PC-3 (cell line): ENCODE results near the gene CHRM2. TPM values are rescaled to one million over a fixed set of nuclear protein-coding genes. Genes with fewer than 3 reads are reported as not detected.

Experiments
- ATAC-seq: fragments of 200-7000 bp; cut with Tn5 transposase; 2 replicates; pipeline ENCODE4 v1.9.1; 2020; ENCODE audit warnings: mild to moderate bottlenecking, moderate library complexity
- BruUV-seq: library from RNA; stranded (reverse); fragments of 400-500 nt; replicated peaks from 2 replicates; lab custom pipeline; 2021; lab: Mats Ljungman, UMichigan
- CTCF ChIA-PET: fragments of 300-600 bp; sonication (Branson Sonifier 250); formaldehyde crosslinking; loops from one replicate; lab custom pipeline; 2022; ENCODE audit warnings: antibody characterized with exemption; lab: Charles Lee
- POLR2A ChIA-PET: fragments of 300-600 bp; sonication (Branson Sonifier 250); formaldehyde crosslinking; loops from one replicate; lab custom pipeline; 2022; ENCODE audit warnings: antibody characterized with exemption; ENCODE audit not compliant: unreplicated experiment; lab: Charles Lee
- DNase-seq: peaks from one replicate; pipeline ENCODE4 v3.0.0-alpha.2; 2015
- H2AFZ ChIP-seq: fragments of 300-600 bp; sonication (generic); 2 replicates; pipeline ENCODE4 v1.6.0; 2016; ENCODE audit warnings: antibody characterized with exemption, low read length
- H3F3A ChIP-seq: fragments of 300-600 bp; sonication (generic); one replicate; pipeline ENCODE4 v1.6.0; 2017; ENCODE audit warnings: antibody characterized with exemption, low read length, control low read depth, mild to moderate bottlenecking; ENCODE audit not compliant: unreplicated experiment
- H3K27ac ChIP-seq: fragments of 300-600 bp; sonication (generic); 2 replicates; pipeline ENCODE4 v1.5.1; 2016; ENCODE audit warnings: mild to moderate bottlenecking, low read length
- H3K27me3 ChIP-seq: fragments of 300-600 bp; sonication (generic); 2 replicates; pipeline ENCODE4 v1.6.1; 2016; ENCODE audit warnings: low read length, mixed read lengths
- H3K36me3 ChIP-seq: fragments of 300-600 bp; sonication (generic); 2 replicates; pipeline ENCODE4 v1.6.1; 2016; ENCODE audit warnings: low read depth, mixed run types, low read length, mixed read lengths
- H3K4me1 ChIP-seq: fragments of 300-600 bp; sonication (generic); 2 replicates; pipeline ENCODE4 v1.5.1; 2016; ENCODE audit warnings: low read length; ENCODE audit not compliant: insufficient read depth
- H3K4me2 ChIP-seq: fragments of 300-600 bp; sonication (generic); 2 replicates; pipeline ENCODE4 v1.6.0; 2016; ENCODE audit warnings: low read length
- H3K4me3 ChIP-seq: fragments of 300-600 bp; sonication (generic); 2 replicates; pipeline ENCODE4 v1.5.1; 2016; ENCODE audit warnings: mild to moderate bottlenecking, low read length, mixed read lengths
- H3K79me2 ChIP-seq: fragments of 300-600 bp; sonication (generic); 2 replicates; pipeline ENCODE4 v1.6.1; 2017; ENCODE audit warnings: low read length, mixed read lengths
- H3K9ac ChIP-seq: fragments of 300-600 bp; sonication (generic); 2 replicates; pipeline ENCODE4 v1.6.0; 2016; ENCODE audit warnings: mild to moderate bottlenecking, low read length
- H3K9me2 ChIP-seq: fragments of 300-600 bp; sonication (generic); replicated peaks from 2 replicates; pipeline ENCODE4 v1.6.1; 2016; ENCODE audit warnings: mixed run types, low read length, mixed read lengths
- H3K9me3 ChIP-seq: fragments of 300-600 bp; sonication (generic); 2 replicates; pipeline ENCODE4 v1.6.1; 2016; ENCODE audit warnings: low read length, mixed read lengths
- H4K20me1 ChIP-seq: fragments of 300-600 bp; sonication (generic); 2 replicates; pipeline ENCODE4 v1.6.1; 2016; ENCODE audit warnings: low read length, mixed read lengths
- EZH2 ChIP-seq: fragments of 300-600 bp; sonication (generic); IDR thresholded peaks from one replicate; pipeline ENCODE4 v1.6.1; 2017; ENCODE audit warnings: antibody characterized with exemption, mild to moderate bottlenecking, low read length; ENCODE audit not compliant: unreplicated experiment
- EZH2phosphoT487 ChIP-seq: fragments of 300-600 bp; sonication (generic); IDR thresholded peaks from 2 replicates; pipeline ENCODE4 v1.6.1; 2018; ENCODE audit warnings: mild to moderate bottlenecking, antibody characterized with exemption, low read length, borderline replicate concordance
- intact Hi-C: fragments of 100-400 bp; cut with micrococcal nuclease; formaldehyde crosslinking; loops from 2 replicates; pipeline ENCODE4 v1.9.0; 2023
- total RNA-seq: library from RNA; depleted of rRNA; stranded (reverse); fragments of >200 nt; gene quantifications from 2 replicates; pipeline ENCODE4 v1.2.3, GENCODE V29; 2014
- TF ChIP-seq, protein P1 (sequence below): fragments of 300-600 bp; sonication (generic); conservative IDR thresholded peaks from 2 replicates; pipeline ENCODE4 v1.5.1; 2017; ENCODE audit warnings: antibody characterized with exemption, low read depth, mild to moderate bottlenecking, low read length

Gene CHRM2
- total RNA-seq, 1 experiment from 2014 or later, result not detected

DNA sequence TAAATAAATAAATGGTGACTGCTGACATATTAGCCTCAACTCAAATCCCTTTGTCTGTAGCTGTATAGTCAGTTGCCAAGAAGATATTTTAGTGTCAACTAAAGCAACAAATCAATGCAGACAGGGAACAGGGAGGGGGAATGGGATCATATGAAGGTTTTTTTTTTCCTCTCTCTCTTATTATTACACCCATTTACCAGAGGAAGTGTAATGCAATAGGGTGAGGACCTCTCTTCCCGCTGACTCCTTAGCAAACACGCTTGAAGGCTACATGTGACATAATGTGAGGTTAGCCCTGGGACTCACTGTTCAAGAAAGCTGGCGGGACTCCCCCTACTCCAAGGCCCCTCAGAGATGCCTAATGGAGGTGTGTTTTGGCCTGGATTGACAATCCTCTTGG, 88.2 kb downstream of the CHRM2 start:
- ChIA-PET CTCF (interaction anchor here (0.5 kb wide), 2 partner anchors 11 to 169 kb away, joined by 3 to 14 read pairs; no protein-coding TSS in a partner anchor), POLR2A (no interaction called here)
- H4K20me1 ChIP-seq, result no peaks in the 10 kb centered on the region
- no peaks in the 10 kb centered on the region for H3K9me2 ChIP-seq
- no peak for TF ChIP-seq EZH2phosphoT487
- TF ChIP-seq EZH2, result no peak
- TF ChIP-seq, protein P1, sequence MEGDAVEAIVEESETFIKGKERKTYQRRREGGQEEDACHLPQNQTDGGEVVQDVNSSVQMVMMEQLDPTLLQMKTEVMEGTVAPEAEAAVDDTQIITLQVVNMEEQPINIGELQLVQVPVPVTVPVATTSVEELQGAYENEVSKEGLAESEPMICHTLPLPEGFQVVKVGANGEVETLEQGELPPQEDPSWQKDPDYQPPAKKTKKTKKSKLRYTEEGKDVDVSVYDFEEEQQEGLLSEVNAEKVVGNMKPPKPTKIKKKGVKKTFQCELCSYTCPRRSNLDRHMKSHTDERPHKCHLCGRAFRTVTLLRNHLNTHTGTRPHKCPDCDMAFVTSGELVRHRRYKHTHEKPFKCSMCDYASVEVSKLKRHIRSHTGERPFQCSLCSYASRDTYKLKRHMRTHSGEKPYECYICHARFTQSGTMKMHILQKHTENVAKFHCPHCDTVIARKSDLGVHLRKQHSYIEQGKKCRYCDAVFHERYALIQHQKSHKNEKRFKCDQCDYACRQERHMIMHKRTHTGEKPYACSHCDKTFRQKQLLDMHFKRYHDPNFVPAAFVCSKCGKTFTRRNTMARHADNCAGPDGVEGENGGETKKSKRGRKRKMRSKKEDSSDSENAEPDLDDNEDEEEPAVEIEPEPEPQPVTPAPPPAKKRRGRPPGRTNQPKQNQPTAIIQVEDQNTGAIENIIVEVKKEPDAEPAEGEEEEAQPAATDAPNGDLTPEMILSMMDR, result no peak
- peak; percentile 16 for ATAC-seq
- 0 out of 2 replicates have a peak overlapping the region, but pooled peaks have one; percentile 25 for H2AFZ ChIP-seq
- H3K36me3 ChIP-seq, result no peaks in the 10 kb centered on the region
- peak overlapping the region; percentile 42 for H3K4me2 ChIP-seq
- peak overlapping the region; percentile 74 for H3K27ac ChIP-seq
- H3K9me3 ChIP-seq, result no peaks in the 10 kb centered on the region
- no peaks in the 10 kb centered on the region for H3K79me2 ChIP-seq
- no TSS peak for BruUV-seq
- peaks cover 14% of the 10 kb centered on the region for H3F3A ChIP-seq
- intact Hi-C loops, result loop anchor here (2.0 to 5.0 kb wide), 5 partner anchors 42 to 211 kb away; no protein-coding TSS in a partner anchor
- H3K4me1 ChIP-seq, result peaks cover 47% of the 10 kb centered on the region
- H3K4me3 ChIP-seq, result peak overlapping the region; percentile 29; the same call in 1 of the 2 replicates
- DNase-seq, result peak; percentile 33
- H3K27me3 ChIP-seq, result no peaks in the 10 kb centered on the region
- peak overlapping the region; percentile 18; the same call in 1 of the 2 replicates for H3K9ac ChIP-seq

DNA sequence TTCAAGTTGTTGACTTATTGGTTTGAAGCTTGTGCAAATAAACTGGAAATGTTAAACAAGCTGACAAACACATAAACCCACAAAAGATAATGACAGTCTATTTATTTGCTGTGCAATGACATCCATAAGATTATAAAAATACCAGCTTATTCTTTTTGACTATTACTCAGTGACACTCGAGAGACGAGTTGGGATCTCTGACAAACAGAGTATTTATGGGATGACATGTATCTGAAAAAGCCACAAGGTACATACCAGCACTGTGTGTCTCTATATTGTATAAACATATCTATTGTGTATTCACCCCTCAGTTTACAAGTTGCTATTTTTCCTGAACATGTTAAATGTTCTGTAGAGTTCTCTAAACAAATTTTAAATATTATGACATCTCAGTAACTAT, 88.9 kb downstream of the CHRM2 start:
- Histone ChIP-seq H3F3A (peaks cover 14% of the 10 kb centered on the region), H3K9me3 (no peaks in the 10 kb centered on the region), H3K9ac (no peak overlapping the region), H3K4me2 (peak overlapping the region; percentile 42), H3K4me1 (peaks cover 47% of the 10 kb centered on the region), H3K4me3 (no peak overlapping the region), H4K20me1 (no peaks in the 10 kb centered on the region), H3K36me3 (no peaks in the 10 kb centered on the region), H3K9me2 (no peaks in the 10 kb centered on the region), H2AFZ (no peak overlapping the region), H3K27ac (peak overlapping the region; percentile 74), H3K79me2 (no peaks in the 10 kb centered on the region), H3K27me3 (no peaks in the 10 kb centered on the region)
- intact Hi-C loops, result loop anchor here (2.0 to 5.0 kb wide), 5 partner anchors 41 to 210 kb away; no protein-coding TSS in a partner anchor
- no TSS peak for BruUV-seq
- TF ChIP-seq, protein P1, result no peak
- TF ChIP-seq EZH2 (no peak), EZH2phosphoT487 (no peak)
- POLR2A ChIA-PET, result no interaction called here
- ATAC-seq, result peak; percentile 87
- DNase-seq, result peak; percentile 88
- CTCF ChIA-PET, result interaction anchor here (0.5 kb wide), 2 partner anchors 11 to 168 kb away, joined by 3 to 14 read pairs; no protein-coding TSS in a partner anchor

DNA sequence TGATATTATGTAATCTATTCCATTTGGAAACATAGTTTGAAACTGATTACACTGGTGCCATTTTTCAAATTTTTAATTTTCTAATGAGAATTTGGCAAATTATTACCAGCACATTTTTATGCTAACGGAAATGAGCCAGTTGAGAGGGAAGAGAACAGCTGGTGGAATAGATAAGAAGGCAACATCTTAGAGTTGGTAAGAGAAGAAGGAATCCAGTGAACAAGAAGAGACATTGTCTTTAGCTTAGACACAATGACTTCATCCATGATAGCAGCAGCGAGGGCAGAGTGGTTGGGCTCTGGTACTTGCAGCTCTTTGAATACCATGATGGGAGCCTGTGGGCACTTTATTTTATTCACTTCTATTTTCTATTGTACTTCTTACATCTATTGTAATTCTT, 89.6 kb downstream of the CHRM2 start:
- Histone ChIP-seq H3K4me1 (peaks cover 46% of the 10 kb centered on the region), H3K9ac (no peak overlapping the region), H3K27me3 (no peaks in the 10 kb centered on the region), H3K36me3 (no peaks in the 10 kb centered on the region), H2AFZ (no peak overlapping the region), H3K27ac (peak overlapping the region; percentile 63), H3F3A (peaks cover 14% of the 10 kb centered on the region), H3K79me2 (no peaks in the 10 kb centered on the region), H4K20me1 (no peaks in the 10 kb centered on the region), H3K4me3 (no peak overlapping the region), H3K9me2 (no peaks in the 10 kb centered on the region), H3K9me3 (no peaks in the 10 kb centered on the region), H3K4me2 (peak overlapping the region; percentile 40)
- TF ChIP-seq EZH2phosphoT487 (no peak), EZH2 (no peak)
- TF ChIP-seq, protein P1, result no peak
- DNase-seq (no peak), ATAC-seq (no peak)
- ChIA-PET POLR2A (no interaction called here), CTCF (no interaction called here)
- BruUV-seq, result no TSS peak
- intact Hi-C loops, result loop anchor here (5.0 kb wide), 3 partner anchors 164 to 209 kb away; no protein-coding TSS in a partner anchor
